HepG2 (cell line): Measurements from ENCODE around the gene SFXN5. TPM values are rescaled to one million over a fixed set of nuclear protein-coding genes. Genes with fewer than 3 reads are reported as not detected.

ENCODE experiments used
- ARID2 ChIP-seq: sonication (generic); formaldehyde crosslinking; IDR thresholded peaks from 2 replicates; pipeline ENCODE4 v1.8.1; 2022; ENCODE audit warnings: mild to moderate bottlenecking, missing genetic modification reagents, borderline replicate concordance
- ARID3A ChIP-seq: IDR thresholded peaks from 2 replicates; pipeline ENCODE4 v1.6.1; 2012; ENCODE audit warnings: low read depth, low read length, improper control_type of control experiment
- BORCS8-MEF2B ChIP-seq: sonication (generic); formaldehyde crosslinking; IDR thresholded peaks from 2 replicates; pipeline ENCODE4 v1.8.0; 2022; ENCODE audit warnings: mild to moderate bottlenecking, missing genetic modification reagents
- EED ChIP-seq: sonication (generic); formaldehyde crosslinking; IDR thresholded peaks from 2 replicates; pipeline ENCODE4 v1.5.0; 2020; ENCODE audit warnings: mild to moderate bottlenecking, missing genetic modification reagents
- FOXJ3 ChIP-seq: sonication (generic); formaldehyde crosslinking; IDR thresholded peaks from 2 replicates; pipeline ENCODE4 v1.4.0; 2020; ENCODE audit warnings: missing genetic modification reagents, mild to moderate bottlenecking, borderline replicate concordance
- KLF16 ChIP-seq, 2 experiments: sonication (generic) in 1 of 2; formaldehyde crosslinking in 1 of 2; IDR thresholded peaks; 2 replicates each; pipeline versions ENCODE4 v1.6.1 to v1.8.0; 2016 to 2023; ENCODE audit warnings: missing genetic modification reagents in 2 of 2, missing compliant biosample characterization in 1 of 2
- NCOR1 ChIP-seq: fragments of 200-600 bp; sonication (generic); IDR thresholded peaks from 2 replicates; pipeline ENCODE4 v1.7.0; 2017; ENCODE audit warnings: antibody characterized with exemption, low read length, borderline replicate concordance
- POLR2AphosphoS2 ChIP-seq: IDR thresholded peaks from 2 replicates; pipeline ENCODE4 v1.6.1; 2011; ENCODE audit warnings: low read depth, low read length, improper control_type of control experiment
- PRDM10 ChIP-seq: sonication (generic); formaldehyde crosslinking; IDR thresholded peaks from 2 replicates; pipeline ENCODE4 v1.4.0; 2020; ENCODE audit warnings: low read depth, missing genetic modification reagents
- TBX2 ChIP-seq: sonication (generic); formaldehyde crosslinking; IDR thresholded peaks from 2 replicates; pipeline ENCODE4 v1.5.0; 2020; ENCODE audit warnings: missing genetic modification reagents, mild to moderate bottlenecking, borderline replicate concordance
- TRIM22 ChIP-seq: fragments of 450-650 bp; IDR thresholded peaks from 2 replicates; pipeline ENCODE4 v1.6.1; 2017
- ZBTB39 ChIP-seq: sonication (generic); formaldehyde crosslinking; IDR thresholded peaks from 2 replicates; pipeline ENCODE4 v1.5.0; 2020; ENCODE audit warnings: missing genetic modification reagents
- ZBTB42 ChIP-seq: sonication (generic); formaldehyde crosslinking; IDR thresholded peaks from 2 replicates; pipeline ENCODE4 v1.5.0; 2020; ENCODE audit warnings: mild to moderate bottlenecking, missing genetic modification reagents
- ZNF121 ChIP-seq: sonication (generic); formaldehyde crosslinking; IDR thresholded peaks from 2 replicates; pipeline ENCODE4 v1.5.0; 2020; ENCODE audit warnings: mild to moderate bottlenecking, missing genetic modification reagents
- ZNF292 ChIP-seq: sonication (generic); formaldehyde crosslinking; IDR thresholded peaks from 2 replicates; pipeline ENCODE4 v1.8.1; 2022; ENCODE audit warnings: mild to moderate bottlenecking, low read depth, missing genetic modification reagents, borderline replicate concordance
- ZNF335 ChIP-seq: sonication (generic); formaldehyde crosslinking; IDR thresholded peaks from 2 replicates; pipeline ENCODE4 v1.4.0; 2020; ENCODE audit warnings: missing genetic modification reagents
- ZNF430 ChIP-seq: sonication (generic); formaldehyde crosslinking; IDR thresholded peaks from 2 replicates; pipeline ENCODE4 v1.9.0; 2021; ENCODE audit warnings: mild to moderate bottlenecking, missing genetic modification reagents
- ZNF891 ChIP-seq: sonication (generic); formaldehyde crosslinking; IDR thresholded peaks from 2 replicates; pipeline ENCODE4 v1.5.0; 2020; ENCODE audit warnings: mild to moderate bottlenecking, missing genetic modification reagents
- ZSCAN30 ChIP-seq: sonication (generic); formaldehyde crosslinking; IDR thresholded peaks from 2 replicates; pipeline ENCODE4 v1.5.0; 2020; ENCODE audit warnings: mild to moderate bottlenecking, missing genetic modification reagents
- polyA plus RNA-seq, 8 experiments: library from polyadenylated mRNA; depleted of rRNA in 3 of 8; stranded (reverse) in 7 of 8; unstranded in 1 of 8; fragments of >200 nt; fragmentation: Illumina TruSeq in 4 of 8; extraction: Trizol in 4 of 8; gene quantifications; 2 replicates each; pipeline versions ENCODE4 v1.2.1 to v1.2.3, GENCODE V29; 2011 to 2016; ENCODE audit warnings: low read depth in 4 of 8, missing spikeins in 1 of 8, mixed read lengths in 1 of 8; ENCODE audit not compliant: insufficient read depth in 1 of 8
- total RNA-seq, 5 experiments: library from RNA; depleted of rRNA; stranded (reverse); fragments of >200 nt; fragmentation: Illumina TruSeq; extraction: Trizol; gene quantifications; 2 replicates each; pipeline ENCODE4 v1.2.3, GENCODE V29; 2016; ENCODE audit warnings: low read depth in 1 of 5

The SFXN5 gene
- total and polyA plus RNA-seq, 2 of the 13 experiments (the other 11 are each of a cell fraction or from before 2014, with no cell fraction given): 34.9 to 37.4 TPM

- TF ChIP-seq TRIM22 (no peak), ARID3A (peak; percentile 19; the same call in 1 of the 2 replicates), ZNF121 (CRISPR knock-in tag) (peak; percentile 55; the same call in 1 of the 2 replicates), NCOR1 (peak; percentile 44; the same call in 1 of the 2 replicates), EED (CRISPR knock-in tag) (peak; percentile 91), ARID2 (CRISPR knock-in tag) (peak; percentile 82; the same call in 1 of the 2 replicates), ZNF430 (CRISPR knock-in tag) (peak; percentile 95), ZNF335 (CRISPR knock-in tag) (peak; percentile 83), FOXJ3 (CRISPR knock-in tag) (peak; percentile 66), PRDM10 (no peak; the same call in 1 of the 2 replicates), ZNF292 (CRISPR knock-in tag) (peak; percentile 61), POLR2AphosphoS2 (no peak), ZNF891 (peak; percentile 57; the same call in 1 of the 2 replicates), ZBTB42 (0 out of 2 replicates have a peak, but pooled peaks have one; percentile 53), BORCS8-MEF2B (CRISPR knock-in tag) (peak; percentile 82; the same call in 1 of the 2 replicates), KLF16 (CRISPR knock-in tag; IDR thresholded peaks at IDR 0.05) (no peak; a peak in 2 of 4 replicates), TBX2 (CRISPR knock-in tag) (peak; percentile 78), ZSCAN30 (peak; percentile 84; the same call in 1 of the 2 replicates), ZBTB39 (CRISPR knock-in tag) (peak; percentile 85)
These were observed at the start of gene SFXN5 (continued) for GRCh38 chr2:73071360-73072128.
